ENCODE results near the gene SMARCD1.

SMARCD1 gene

GRCh38 chr12:50104417-50105366 lies 19.6 kb downstream of the SMARCD1 start:
- DNase-seq (ENCODE audit: low spot score), result no peak

- no peak for DNase-seq (ENCODE audit: low spot score)
Observed at GRCh38 chr12:50105913-50106450, 20.8 kb downstream of the SMARCD1 start.

- no peak for DNase-seq (ENCODE audit: low spot score)
Observed at GRCh38 chr12:50106907-50107306, 21.8 kb downstream of the SMARCD1 start.

GRCh38 chr12:50107416-50108268 lies 22.5 kb downstream of the SMARCD1 start:
- DNase-seq (ENCODE audit: low spot score), result no peak

GRCh38 chr12:50109319-50109718 lies 24.2 kb downstream of the SMARCD1 start:
- no peak for DNase-seq (ENCODE audit: low spot score)

GRCh38 chr12:50110127-50110761 lies 25.1 kb downstream of the SMARCD1 start:
- DNase-seq (ENCODE audit: low spot score), result no peak

GRCh38 chr12:50110762-50111351 lies 25.7 kb downstream of the SMARCD1 start:
- no peak for DNase-seq (ENCODE audit: low spot score)

GRCh38 chr12:50111395-50111692 lies 26.2 kb downstream of the SMARCD1 start:
- no peak for DNase-seq (ENCODE audit: low spot score)

GRCh38 chr12:50111693-50112455 lies 26.7 kb downstream of the SMARCD1 start, which contains the start of gene COX14:
TSS of gene COX14 (plus strand) at chr12:50112236. CDS start at chr12:50120044, 7,808 bp downstream.
- peak; percentile 100 for DNase-seq (ENCODE audit: low spot score)

- no peak for DNase-seq (ENCODE audit: low spot score)
Observed at GRCh38 chr12:50112456-50113218, 27.5 kb downstream of the SMARCD1 start.

- DNase-seq (ENCODE audit: low spot score), result no peak
Observed at GRCh38 chr12:50117057-50117622, 32.0 kb downstream of the SMARCD1 start.

GRCh38 chr12:50119387-50119786 lies 34.2 kb downstream of the SMARCD1 start:
- DNase-seq (ENCODE audit: low spot score), result no peak

- no peak for DNase-seq (ENCODE audit: low spot score)
Observed at GRCh38 chr12:50120521-50120920, 35.4 kb downstream of the SMARCD1 start.

- DNase-seq (ENCODE audit: low spot score), result no peak
Observed at GRCh38 chr12:50120953-50121352, 35.8 kb downstream of the SMARCD1 start.

- no peak for DNase-seq (ENCODE audit: low spot score)
Observed at GRCh38 chr12:50121641-50122040, 36.5 kb downstream of the SMARCD1 start.

GRCh38 chr12:50123203-50123602 lies 38.1 kb downstream of the SMARCD1 start:
- DNase-seq (ENCODE audit: low spot score), result no peak

GRCh38 chr12:50127546-50127945 lies 42.4 kb downstream of the SMARCD1 start:
- no peak for DNase-seq (ENCODE audit: low spot score)

GRCh38 chr12:50129290-50129689 lies 44.1 kb downstream of the SMARCD1 start:
- no peak for DNase-seq (ENCODE audit: low spot score)

GRCh38 chr12:50132505-50133135 lies 47.5 kb downstream of the SMARCD1 start:
- no peak for DNase-seq (ENCODE audit: low spot score)
